KMS-11 (cell line): Measurements from ENCODE around the gene RAPGEF3.

Experiments used
- H2AFZ ChIP-seq: fragments of 200-600 bp; sonication (generic); 2 replicates; pipeline ENCODE4 v1.6.1; 2016; ENCODE audit warnings: antibody characterized with exemption, mixed run types, low read depth
- H3K27ac ChIP-seq: fragments of 200-600 bp; sonication (generic); 2 replicates; pipeline ENCODE4 v1.6.1; 2016; ENCODE audit warnings: mild to moderate bottlenecking, mixed run types
- H3K27me3 ChIP-seq: fragments of 200-600 bp; sonication (generic); 2 replicates; pipeline ENCODE4 v1.6.1; 2017; ENCODE audit warnings: mild to moderate bottlenecking, low read depth, mixed run types, moderate library complexity; ENCODE audit not compliant: insufficient read depth
- H3K36me3 ChIP-seq: fragments of 200-600 bp; sonication (generic); 2 replicates; pipeline ENCODE4 v1.6.1; 2017; ENCODE audit warnings: mild to moderate bottlenecking, mixed run types; ENCODE audit not compliant: insufficient read depth
- H3K4me1 ChIP-seq: fragments of 200-600 bp; sonication (generic); 2 replicates; pipeline ENCODE4 v1.6.1; 2016; ENCODE audit warnings: mild to moderate bottlenecking, low read depth, mixed run types; ENCODE audit not compliant: poor library complexity, severe bottlenecking
- H3K4me2 ChIP-seq: fragments of 200-600 bp; sonication (generic); 2 replicates; pipeline ENCODE4 v1.7.0; 2016; ENCODE audit warnings: mild to moderate bottlenecking, mixed run types
- H3K4me3 ChIP-seq: fragments of 200-600 bp; sonication (generic); IDR thresholded peaks from 2 replicates; pipeline ENCODE4 v1.6.1; 2017; ENCODE audit warnings: low read depth, low read length, mixed read lengths; ENCODE audit not compliant: insufficient read depth
- H3K79me2 ChIP-seq: fragments of 200-600 bp; sonication (generic); 2 replicates; pipeline ENCODE4 v1.6.1; 2016; ENCODE audit warnings: low read depth, mixed run types; ENCODE audit not compliant: insufficient read depth
- H3K9ac ChIP-seq: fragments of 200-600 bp; sonication (generic); 2 replicates; pipeline ENCODE4 v1.6.1; 2016; ENCODE audit warnings: mild to moderate bottlenecking, mixed run types
- H4K20me1 ChIP-seq: fragments of 200-600 bp; sonication (generic); 2 replicates; pipeline ENCODE4 v1.6.1; 2016; ENCODE audit warnings: mild to moderate bottlenecking, mixed run types; ENCODE audit not compliant: insufficient read depth
- CTCF ChIP-seq: fragments of 200-600 bp; sonication (generic); conservative IDR thresholded peaks from 2 replicates; pipeline ENCODE4 v1.6.1; 2017; ENCODE audit warnings: low read depth, mild to moderate bottlenecking, antibody characterized with exemption, low read length, moderate library complexity, mixed read lengths

Gene RAPGEF3

GRCh38 chr12:47707355-47707754 lies 51.3 kb downstream of the RAPGEF3 start:
- no peak for TF ChIP-seq CTCF

GRCh38 chr12:47705566-47706425 lies 52.9 kb downstream of the RAPGEF3 start, which contains the start of gene RPAP3:
RPAP3 (minus strand) TSS chr12:47706030; CDS start chr12:47702840, 3,190 bp downstream.
- H3K4me2 ChIP-seq: peak within 1 kb of the TSS; percentile 79
- H3K27me3 ChIP-seq: no peaks in the 10 kb centered on the region
- H3K79me2 ChIP-seq: peaks cover 35% of the 10 kb centered on the region
- H3K36me3 ChIP-seq: no peaks in the 10 kb centered on the region
- peak within 1 kb of the TSS; percentile 77 for H2AFZ ChIP-seq
- no peak within 1 kb of the TSS for H3K4me3 ChIP-seq
- peak within 1 kb of the TSS; percentile 66 for H3K9ac ChIP-seq
- peak; percentile 60 for TF ChIP-seq CTCF
- no peaks in the 10 kb centered on the region for H4K20me1 ChIP-seq
- H3K4me1 ChIP-seq: peaks cover 24% of the 10 kb centered on the region
- H3K27ac ChIP-seq: peak within 1 kb of the TSS; percentile 67

More at GRCh38 chr12:47707355-47707754, 51.3 kb downstream of the RAPGEF3 start:
- Histone ChIP-seq H3K27me3 (no peaks in the 10 kb centered on the region), H3K79me2 (peaks cover 35% of the 10 kb centered on the region), H2AFZ (no peak overlapping the region), H3K9ac (no peak overlapping the region), H3K4me1 (peaks cover 24% of the 10 kb centered on the region), H3K27ac (no peak overlapping the region), H3K4me2 (peak overlapping the region; percentile 79), H3K36me3 (no peaks in the 10 kb centered on the region), H3K4me3 (no peak overlapping the region), H4K20me1 (no peaks in the 10 kb centered on the region)

- no peak overlapping the region for H3K27ac ChIP-seq
- peak overlapping the region; percentile 66; the same call in 1 of the 2 replicates for H3K9ac ChIP-seq
- no peak overlapping the region for H3K4me3 ChIP-seq
- H3K4me2 ChIP-seq: peak overlapping the region; percentile 47
- H4K20me1 ChIP-seq: no peaks in the 10 kb centered on the region
- peak overlapping the region; percentile 77; the same call in 1 of the 2 replicates for H2AFZ ChIP-seq
- no peak for TF ChIP-seq CTCF
- H3K36me3 ChIP-seq: no peaks in the 10 kb centered on the region
- H3K4me1 ChIP-seq: peaks cover 24% of the 10 kb centered on the region
- no peaks in the 10 kb centered on the region for H3K27me3 ChIP-seq
- H3K79me2 ChIP-seq: peaks cover 35% of the 10 kb centered on the region
Observed at GRCh38 chr12:47705229-47705565, 53.5 kb downstream of the RAPGEF3 start.

GRCh38 chr12:47704719-47705118 lies 54.0 kb downstream of the RAPGEF3 start:
- no peak overlapping the region; the same call in 1 of the 2 replicates for H2AFZ ChIP-seq

More at GRCh38 chr12:47704719-47705118, 54.0 kb downstream of the RAPGEF3 start:
- Histone ChIP-seq H3K79me2 (peaks cover 35% of the 10 kb centered on the region), H3K4me3 (no peak overlapping the region), H4K20me1 (no peaks in the 10 kb centered on the region), H3K4me1 (peaks cover 24% of the 10 kb centered on the region), H3K36me3 (no peaks in the 10 kb centered on the region), H3K9ac (no peak overlapping the region), H3K27ac (no peak overlapping the region), H3K4me2 (peak overlapping the region; percentile 47), H3K27me3 (no peaks in the 10 kb centered on the region)
- no peak for TF ChIP-seq CTCF
